Fibroblast of villous mesenchyme (primary cell): ENCODE measurements around the gene FAM229A. TPM values are rescaled to one million over a fixed set of nuclear protein-coding genes. Genes with fewer than 3 reads are reported as not detected.

Experiments
- DNase-seq: peaks from one replicate; pipeline ENCODE4 v3.0.0-alpha.2; 2010; ENCODE audit warnings: low read depth
- H3K4me3 ChIP-seq: 2 replicates; pipeline ENCODE4 v1.5.1; 2011; ENCODE audit warnings: low read depth, mild to moderate bottlenecking, low read length
- CTCF ChIP-seq: IDR thresholded peaks from 2 replicates; pipeline ENCODE4 v1.5.1; 2012; ENCODE audit warnings: low read depth, mild to moderate bottlenecking, low read length; ENCODE audit not compliant: insufficient read depth
- total RNA-seq: library from RNA; depleted of rRNA; stranded (reverse); fragments of >200 nt; gene quantifications from 2 replicates; pipeline ENCODE4 v1.2.3, GENCODE V29; 2012

The FAM229A gene
- total RNA-seq, 1 donor: 1.3 TPM

DNA sequence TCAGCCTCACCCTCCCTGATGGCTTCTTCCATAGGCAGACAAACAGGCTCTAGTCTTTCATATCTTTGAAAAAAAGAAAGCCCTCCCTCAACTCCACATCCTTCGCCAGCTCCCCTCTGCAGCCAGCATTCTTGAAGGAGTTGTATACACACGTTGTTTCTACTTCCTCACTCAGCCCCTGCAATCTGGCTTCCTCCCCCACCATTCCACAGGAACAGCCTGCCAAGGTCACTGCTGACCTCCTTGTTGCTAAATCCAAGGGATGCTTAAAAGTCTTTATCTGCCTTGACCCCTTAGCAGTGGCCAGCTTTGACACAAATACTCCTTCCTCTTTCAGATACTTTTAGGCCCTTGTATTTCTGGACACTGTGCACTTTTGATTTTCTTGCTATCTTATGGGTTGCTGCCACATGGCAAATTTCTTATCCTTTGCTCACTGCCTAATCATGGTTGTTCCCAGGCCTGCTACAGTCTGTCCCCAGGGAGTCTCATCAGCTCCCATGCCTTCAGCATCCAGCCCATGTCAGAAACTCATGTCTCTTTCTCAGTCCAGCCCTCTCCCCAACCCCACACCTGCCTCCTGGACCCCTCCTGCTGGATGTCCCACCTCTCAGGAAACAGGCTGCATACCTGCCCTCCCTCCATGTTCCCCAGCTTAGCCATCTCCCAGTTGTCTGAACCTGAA, 8.3 kb downstream of the FAM229A start:
- TF ChIP-seq CTCF: no peak
- H3K4me3 ChIP-seq: no peak overlapping the region
- peak; percentile 90 for DNase-seq

GRCh38 chr1:32353431-32353830, 8.9 kb downstream of the FAM229A start:
- H3K4me3 ChIP-seq: no peak overlapping the region
- no peak for DNase-seq
- TF ChIP-seq CTCF: no peak

DNA sequence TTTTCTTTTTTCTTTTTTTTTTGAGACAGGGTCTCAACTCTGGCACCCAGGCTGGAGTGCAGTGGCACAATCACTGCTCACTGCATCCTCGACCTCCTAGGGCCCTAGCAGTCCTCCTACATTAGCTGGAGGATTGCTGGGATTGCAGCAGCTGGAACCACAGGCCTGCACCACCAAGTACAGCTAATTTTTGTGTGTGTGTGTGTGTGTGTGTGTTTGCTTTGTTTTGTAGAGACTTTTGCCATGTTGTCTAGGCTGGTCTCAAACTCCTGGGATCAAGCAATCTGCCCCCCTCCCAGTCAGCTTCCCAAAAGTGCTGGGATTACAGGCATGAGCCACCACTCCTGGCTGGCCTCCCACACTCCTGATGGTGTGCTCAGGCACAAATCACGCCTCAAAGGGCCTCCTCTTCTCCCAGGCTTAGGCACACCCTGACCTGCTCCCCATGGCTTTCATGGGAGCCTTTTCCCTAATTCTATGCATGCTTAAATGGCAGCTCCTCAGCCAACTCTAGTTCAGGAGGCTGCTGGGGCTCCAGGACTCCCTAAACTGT, 9.4 kb downstream of the FAM229A start:
- no peak for DNase-seq
- TF ChIP-seq CTCF: no peak
- H3K4me3 ChIP-seq: no peak overlapping the region

DNA sequence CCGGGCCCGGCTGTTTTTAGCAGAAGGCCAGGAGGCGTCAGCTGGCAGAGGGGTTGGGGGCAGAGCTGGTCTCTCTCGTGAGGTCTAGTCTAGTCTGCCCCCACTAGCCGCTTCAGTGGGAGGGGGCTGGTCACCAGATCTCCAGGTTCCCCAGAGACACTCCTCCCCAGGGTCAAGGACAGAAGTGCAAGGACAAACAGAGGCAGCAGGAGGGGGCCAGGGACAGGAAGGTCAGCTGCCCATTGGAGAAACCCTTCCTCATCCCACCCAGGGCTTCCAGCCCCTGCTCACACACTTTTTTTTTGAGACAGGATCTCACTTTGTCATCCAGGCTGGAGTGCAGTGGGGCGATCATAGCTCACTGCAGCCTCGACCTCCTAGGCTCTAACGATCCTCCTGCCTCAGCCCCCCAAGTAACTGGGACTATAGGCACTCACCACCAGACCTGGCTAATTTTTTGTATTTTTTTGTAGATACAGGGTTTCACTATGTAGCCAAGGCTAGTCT, 10.0 kb downstream of the FAM229A start:
- H3K4me3 ChIP-seq: peak overlapping the region; percentile 73
- no peak for DNase-seq
- no peak for TF ChIP-seq CTCF

GRCh38 chr1:32351399-32352238, 10.7 kb downstream of the FAM229A start:
- peak; percentile 95 for DNase-seq
- H3K4me3 ChIP-seq: peak overlapping the region; percentile 73
- TF ChIP-seq CTCF: peak; percentile 11

DNA sequence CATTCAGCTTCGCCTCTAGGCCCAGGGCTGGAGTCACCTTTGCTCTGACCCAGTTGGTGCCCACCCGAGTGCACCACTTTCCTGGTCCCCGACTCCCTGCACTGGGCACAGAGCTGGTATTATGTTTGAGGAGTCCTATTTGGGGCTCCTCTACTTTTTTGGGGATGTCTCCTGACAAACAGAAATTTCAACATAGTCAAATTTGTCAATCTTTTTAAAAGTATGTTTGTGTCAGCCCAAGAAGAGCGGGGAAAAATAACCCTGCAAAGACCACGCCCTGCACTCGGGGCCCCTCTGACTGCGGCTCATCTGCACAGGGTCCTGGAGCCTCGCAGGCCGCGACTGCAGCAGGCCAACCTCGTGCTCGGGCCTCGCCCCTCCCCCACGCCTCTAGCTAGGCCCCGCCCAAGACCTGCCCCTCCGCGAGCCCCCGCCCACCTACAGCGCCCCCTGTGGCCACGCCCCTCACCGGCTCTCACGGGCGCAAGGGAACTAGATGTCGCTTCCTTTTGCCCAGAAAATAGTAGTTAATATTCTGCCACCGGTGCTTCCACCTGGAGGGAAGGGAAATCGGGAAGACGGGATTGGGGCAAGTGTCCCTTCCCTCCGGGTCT, 11.4 kb downstream of the FAM229A start:
- DNase-seq: peak; percentile 74
- TF ChIP-seq CTCF: peak; percentile 48
- H3K4me3 ChIP-seq: peak overlapping the region; percentile 73
